ENCODE measurements around the gene FBXL13. TPM values are rescaled to one million over a fixed set of nuclear protein-coding genes. Genes with fewer than 3 reads are reported as not detected.

Gene FBXL13
- total and polyA plus RNA-seq, 2 experiments from 2014 or later = 2.1 to 2.2 TPM

- no peak for TF ChIP-seq CTCF (IDR thresholded peaks at IDR 0.05; ENCODE audit: low read depth, low read length)
- Histone ChIP-seq H3K36me3 (no peaks in the 10 kb centered on the region), H3K27me3 (no peaks in the 10 kb centered on the region), H3K9me3 (ENCODE audit: low read depth) (no peaks in the 10 kb centered on the region), H3K27ac (no peak overlapping the region), H3K4me3 (no peak overlapping the region), H3K4me1 (ENCODE audit: low read depth) (peaks cover 12% of the 10 kb centered on the region)
- peak in 1 of 2 donors; percentile 59 for DNase-seq (ENCODE audit: low read depth in 1 of 2, low spot score in 1 of 2)
Measured at GRCh38 chr7:102942181-102942866, 132.3 kb downstream of the FBXL13 start.

- Histone ChIP-seq H3K27me3 (no peaks in the 10 kb centered on the region), H3K36me3 (no peaks in the 10 kb centered on the region), H3K27ac (peak overlapping the region; percentile 62), H3K4me3 (no peak overlapping the region), H3K4me1 (ENCODE audit: low read depth) (peaks cover 12% of the 10 kb centered on the region), H3K9me3 (ENCODE audit: low read depth) (no peaks in the 10 kb centered on the region)
- DNase-seq (ENCODE audit: low read depth in 1 of 2, low spot score in 1 of 2) = no peak
- no peak for TF ChIP-seq CTCF (IDR thresholded peaks at IDR 0.05; ENCODE audit: low read depth, low read length)
Measured at GRCh38 chr7:102938679-102939078, 135.9 kb downstream of the FBXL13 start.

GRCh38 chr7:102935450-102936115 lies 139.0 kb downstream of the FBXL13 start:
- DNase-seq (ENCODE audit: low read depth in 1 of 2, low spot score in 1 of 2) = peak in 1 of 2 donors; percentile 74
- no peaks in the 10 kb centered on the region for H3K9me3 ChIP-seq (ENCODE audit: low read depth)
- peaks cover 12% of the 10 kb centered on the region for H3K4me1 ChIP-seq (ENCODE audit: low read depth)
- H3K27ac ChIP-seq = no peak overlapping the region
- no peak overlapping the region for H3K4me3 ChIP-seq
- no peaks in the 10 kb centered on the region for H3K36me3 ChIP-seq
- TF ChIP-seq CTCF (IDR thresholded peaks at IDR 0.05; ENCODE audit: low read depth, low read length) = no peak
- no peaks in the 10 kb centered on the region for H3K27me3 ChIP-seq

GRCh38 chr7:102934701-102935100 lies 139.9 kb downstream of the FBXL13 start:
- H3K27ac ChIP-seq = no peak overlapping the region
- TF ChIP-seq CTCF (IDR thresholded peaks at IDR 0.05; ENCODE audit: low read depth, low read length) = no peak
- no peaks in the 10 kb centered on the region for H3K9me3 ChIP-seq (ENCODE audit: low read depth)
- no peaks in the 10 kb centered on the region for H3K27me3 ChIP-seq
- H3K4me1 ChIP-seq (ENCODE audit: low read depth) = peaks cover 12% of the 10 kb centered on the region
- no peaks in the 10 kb centered on the region for H3K36me3 ChIP-seq
- H3K4me3 ChIP-seq = no peak overlapping the region
- peak in 1 of 2 donors; percentile 48 for DNase-seq (ENCODE audit: low read depth in 1 of 2, low spot score in 1 of 2)

- no peaks in the 10 kb centered on the region for H3K36me3 ChIP-seq
- peak in 1 of 2 donors; percentile 63 for DNase-seq (ENCODE audit: low read depth in 1 of 2, low spot score in 1 of 2)
- peaks cover 12% of the 10 kb centered on the region for H3K4me1 ChIP-seq (ENCODE audit: low read depth)
- H3K27me3 ChIP-seq = no peaks in the 10 kb centered on the region
- no peaks in the 10 kb centered on the region for H3K9me3 ChIP-seq (ENCODE audit: low read depth)
- H3K27ac ChIP-seq = no peak overlapping the region
- no peak overlapping the region for H3K4me3 ChIP-seq
- no peak for TF ChIP-seq CTCF (IDR thresholded peaks at IDR 0.05; ENCODE audit: low read depth, low read length)
Measured at GRCh38 chr7:102934239-102934638, 140.4 kb downstream of the FBXL13 start.
